ENCODE results near the gene CLIC6.
"Not testable (repeated sequence)": the region's sequence is repeated elsewhere in the genome, so short reads cannot be mapped to it uniquely, and the experiment has no call there.

CLIC6 gene

GRCh38 chr21:34693192-34693810, 24.5 kb downstream of the CLIC6 start:
- DNase-seq (ENCODE audit: low spot score), result peak; percentile 69

DNA sequence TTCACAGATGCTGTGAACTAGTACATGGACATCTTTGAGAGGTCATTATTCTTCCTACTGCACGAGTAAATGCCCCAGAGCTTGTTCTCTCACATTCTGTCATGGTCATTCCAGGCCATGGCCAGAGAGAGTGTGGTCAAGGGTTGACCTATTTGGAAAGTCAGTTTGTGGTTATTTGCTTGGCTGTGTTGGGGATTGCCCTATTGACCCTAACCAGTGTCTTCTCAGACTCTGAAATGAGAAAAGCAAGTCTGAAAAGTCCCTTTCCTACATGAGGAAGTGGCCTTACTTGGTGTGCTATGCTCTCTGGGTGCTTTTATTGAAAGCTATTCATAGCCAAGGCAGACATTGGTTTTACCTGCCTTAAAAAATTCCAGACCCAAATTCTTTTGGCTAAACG, 26.6 kb downstream of the CLIC6 start:
- DNase-seq (ENCODE audit: low spot score), result no peak

DNA sequence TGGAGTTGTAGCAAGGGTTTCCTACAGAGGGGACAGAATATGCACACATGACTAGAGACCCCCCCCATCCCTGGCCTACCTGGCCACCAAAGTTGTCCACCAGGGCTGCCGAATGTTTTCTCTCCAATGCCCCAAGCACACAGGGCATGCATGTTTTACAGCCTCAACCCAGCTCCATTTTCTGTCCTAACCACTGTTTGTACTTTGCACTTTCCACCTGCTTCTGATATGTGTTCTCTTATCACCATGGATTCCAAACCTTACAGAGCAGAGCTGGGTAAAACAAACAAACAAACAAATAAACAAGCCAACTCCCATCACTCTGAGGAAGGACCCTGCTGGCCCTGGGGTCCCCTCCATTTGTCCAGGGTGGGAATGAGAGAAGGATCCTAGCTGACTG, 27.3 kb downstream of the CLIC6 start:
- no peak for DNase-seq (ENCODE audit: low spot score)

DNA sequence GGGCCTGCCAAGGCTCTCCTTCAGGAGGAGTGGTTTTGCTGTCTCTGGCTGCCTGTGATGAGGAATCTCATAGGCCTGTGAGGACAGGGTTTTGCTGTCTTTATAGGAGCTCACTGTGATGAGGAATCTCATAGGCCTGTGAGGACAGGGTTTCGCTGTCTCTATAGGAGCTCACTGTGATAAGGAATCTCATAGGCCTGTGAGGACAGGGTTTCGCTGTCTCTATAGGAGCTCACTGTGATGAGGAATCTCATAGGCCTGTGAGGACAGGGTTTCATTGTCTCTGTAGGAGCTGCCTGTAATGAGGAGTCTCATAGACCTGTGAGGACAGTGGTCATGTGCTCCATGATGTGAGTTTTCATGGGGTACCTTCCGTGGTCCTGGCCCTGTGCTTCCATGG, 29.0 kb downstream of the CLIC6 start:
- DNase-seq (ENCODE audit: low spot score), result no peak

DNA sequence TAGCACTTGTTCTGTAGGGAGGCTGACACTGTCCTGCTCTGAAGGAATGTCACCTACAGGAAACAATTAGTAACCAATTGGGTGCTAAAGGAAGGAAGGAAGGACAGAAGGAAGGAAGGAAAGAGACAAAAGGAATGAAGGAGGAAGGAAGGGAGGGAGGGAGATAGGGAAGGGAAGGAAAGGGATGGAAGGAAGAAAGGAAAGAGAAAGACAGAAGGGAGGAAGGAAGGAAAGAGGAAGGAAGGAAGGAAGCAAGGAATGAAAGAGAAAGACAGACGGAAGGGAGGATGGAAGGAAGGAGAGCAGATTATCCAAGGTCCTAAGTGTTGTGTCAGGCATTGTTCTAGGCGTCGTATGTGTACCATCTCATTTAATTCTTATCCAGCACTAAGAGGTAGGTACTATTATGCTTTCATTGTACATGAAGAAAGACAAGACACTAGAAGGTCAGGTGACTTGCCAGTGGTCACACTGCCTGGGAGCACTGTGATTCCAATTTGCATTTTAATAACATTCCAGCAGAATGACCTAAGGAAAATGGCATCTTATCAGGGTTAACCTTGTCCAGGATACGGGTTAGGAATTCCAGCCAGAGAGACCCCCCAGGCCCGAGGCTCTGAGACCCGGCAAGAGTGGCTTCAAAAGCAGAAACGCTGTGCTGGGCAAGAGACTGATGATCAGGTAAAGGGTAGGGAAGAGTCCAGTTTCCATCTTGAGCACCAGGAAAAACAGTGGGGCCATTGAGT, 29.6 kb downstream of the CLIC6 start:
- no peak for DNase-seq (ENCODE audit: low spot score)

GRCh38 chr21:34700605-34701004, 31.8 kb downstream of the CLIC6 start:
- DNase-seq (ENCODE audit: low spot score), result no peak

GRCh38 chr21:34701726-34702125, 32.9 kb downstream of the CLIC6 start:
- no peak for DNase-seq (ENCODE audit: low spot score)

- no peak for DNase-seq (ENCODE audit: low spot score)
Observed at GRCh38 chr21:34702341-34703170, 33.8 kb downstream of the CLIC6 start.

DNA sequence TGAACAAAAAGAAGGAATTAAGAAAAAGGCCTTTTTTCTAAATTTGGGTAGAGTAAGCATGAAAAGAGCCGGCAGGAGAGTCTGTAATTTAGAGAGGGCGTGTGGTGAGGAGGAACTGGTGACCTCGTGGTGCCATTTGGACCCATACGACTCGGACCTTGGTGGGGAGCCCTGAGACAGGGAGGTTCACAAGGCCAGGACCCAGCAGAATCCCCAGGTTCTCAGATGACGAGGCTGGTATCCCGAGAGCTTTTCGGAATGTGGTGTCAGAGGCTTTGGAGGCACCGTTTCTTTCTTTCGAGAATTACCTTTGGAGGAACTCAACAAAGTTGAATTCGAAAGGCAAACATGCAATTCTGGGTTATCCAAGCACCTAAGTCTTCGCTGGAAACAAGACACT, 34.8 kb downstream of the CLIC6 start:
- DNase-seq (ENCODE audit: low spot score), result no peak

DNA sequence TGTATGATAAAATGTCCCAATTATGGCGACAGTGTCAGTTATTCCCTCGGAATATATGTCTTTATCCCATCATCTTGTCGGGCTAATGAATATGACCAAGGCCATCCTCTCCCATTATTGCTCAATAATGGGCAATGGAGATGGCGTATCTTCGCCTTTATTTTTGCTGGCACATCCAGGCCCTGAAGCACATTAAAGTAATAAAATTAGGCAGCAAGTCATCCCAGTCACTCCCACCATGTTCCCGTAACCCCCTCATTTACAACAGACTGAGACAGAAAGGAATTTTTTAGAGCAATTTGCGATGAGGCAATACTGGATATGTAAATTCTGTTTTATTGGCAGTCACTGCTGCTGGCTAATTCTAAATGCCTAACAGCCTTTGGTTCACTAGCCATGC, 35.3 kb downstream of the CLIC6 start:
- DNase-seq (ENCODE audit: low spot score), result no peak

GRCh38 chr21:34705011-34705410, 36.2 kb downstream of the CLIC6 start:
- no peak for DNase-seq (ENCODE audit: low spot score)

DNA sequence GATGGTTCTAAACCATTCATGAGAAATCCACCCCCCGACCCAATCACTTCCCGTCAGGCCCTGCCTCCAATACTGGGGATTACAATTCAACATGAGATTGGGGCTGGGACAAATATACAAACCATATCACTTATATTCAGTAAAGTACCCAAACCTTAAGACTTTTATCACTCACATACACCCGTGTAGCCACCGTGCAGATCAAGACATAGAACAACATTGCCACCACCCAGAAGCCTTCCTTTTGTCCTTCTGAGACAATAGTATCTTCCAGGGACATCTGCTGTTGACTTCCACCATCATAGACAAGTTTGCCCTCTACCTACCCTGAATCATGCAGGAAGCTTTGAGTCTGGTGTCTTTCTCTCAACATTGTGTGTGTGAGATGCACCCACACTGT, 37.5 kb downstream of the CLIC6 start:
- DNase-seq (ENCODE audit: low spot score), result no peak

GRCh38 chr21:34707876-34708325, 39.1 kb downstream of the CLIC6 start:
- peak; percentile 79 for DNase-seq (ENCODE audit: low spot score)

DNA sequence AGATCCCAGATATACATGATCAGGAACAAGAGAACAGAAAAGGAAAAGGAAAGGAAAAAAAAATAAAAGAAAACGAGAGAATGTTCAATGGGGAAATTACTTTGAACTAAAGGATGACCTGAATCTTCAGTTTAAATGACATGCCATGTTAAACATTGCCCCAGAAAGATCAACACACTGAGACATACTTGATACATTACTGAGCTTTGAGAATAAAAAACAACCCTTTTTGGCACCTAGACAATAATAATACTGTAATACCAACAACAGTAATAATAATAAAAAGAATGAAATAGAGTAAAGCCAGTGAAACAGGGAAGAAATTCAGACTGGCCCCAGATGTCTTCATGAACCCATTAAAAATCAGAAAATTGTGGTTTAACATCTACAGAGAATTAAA, 44.8 kb downstream of the CLIC6 start:
- no peak for DNase-seq (ENCODE audit: low spot score)

DNA sequence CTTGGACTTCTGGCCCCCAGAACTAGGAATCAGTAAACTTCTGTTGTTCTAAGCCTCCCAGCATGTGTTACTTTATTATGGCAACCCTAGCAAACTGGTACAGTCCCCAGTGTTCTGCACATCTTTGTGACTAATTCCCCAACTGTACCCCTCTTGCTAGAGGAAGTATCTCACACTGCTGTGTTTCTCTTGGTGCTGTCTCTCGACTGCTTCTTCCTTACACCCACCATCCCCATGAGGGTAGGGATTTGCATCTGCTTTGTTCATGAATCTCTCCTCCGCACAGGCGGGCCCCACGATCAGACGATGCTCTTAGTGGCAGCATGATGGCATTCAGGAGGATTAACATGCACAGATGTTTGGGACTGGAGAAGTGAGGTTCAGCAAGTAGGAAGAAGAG, 46.7 kb downstream of the CLIC6 start:
- DNase-seq (ENCODE audit: low spot score), result peak; percentile 45

DNA sequence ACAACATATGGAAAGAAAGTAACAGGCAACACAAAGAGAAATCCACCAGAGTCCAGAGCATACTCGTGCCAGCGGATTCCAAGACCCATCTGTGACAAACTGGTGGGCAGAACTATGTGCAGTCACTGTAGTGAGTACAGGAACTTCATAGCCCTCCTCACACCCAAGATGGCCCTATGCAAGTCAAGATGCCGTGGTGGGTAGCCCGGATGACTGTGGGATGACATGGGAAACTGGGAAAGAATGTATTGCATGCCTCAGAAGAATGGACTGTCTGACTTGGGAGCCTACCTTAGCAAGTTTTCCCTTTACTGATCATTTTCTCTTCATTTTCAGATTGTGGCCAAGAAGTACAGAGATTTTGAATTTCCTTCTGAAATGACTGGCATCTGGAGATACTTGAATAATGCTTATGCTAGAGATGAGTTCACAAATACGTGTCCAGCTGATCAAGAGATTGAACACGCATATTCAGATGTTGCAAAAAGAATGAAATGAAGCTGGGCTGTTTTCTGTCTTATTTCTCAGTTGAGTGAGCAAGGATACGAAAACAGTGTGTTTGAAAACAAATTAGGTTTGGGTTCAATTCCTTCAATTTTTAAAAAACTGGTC, 47.3 kb downstream of the CLIC6 start:
- peak; percentile 65 for DNase-seq (ENCODE audit: low spot score)

DNA sequence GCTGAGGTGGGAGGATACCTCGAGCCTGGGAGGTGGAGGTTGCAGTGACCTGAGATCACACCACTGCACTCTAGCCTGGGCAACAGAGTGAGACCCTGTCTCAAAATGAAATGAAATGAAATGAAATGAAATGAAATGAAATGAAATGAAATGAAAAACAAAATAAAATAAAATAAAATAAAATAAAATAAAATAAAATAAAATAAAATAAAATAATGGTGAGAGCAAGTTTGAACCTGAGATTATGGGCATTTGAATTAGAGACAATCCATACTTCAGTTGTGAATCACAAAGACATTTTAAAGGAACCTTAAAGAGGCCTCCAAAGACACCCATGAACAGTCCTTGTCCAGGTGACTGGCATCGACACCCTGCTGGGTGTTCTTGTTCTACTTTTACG, 49.7 kb downstream of the CLIC6 start:
- DNase-seq (ENCODE audit: low spot score), result not testable (repeated sequence)

DNA sequence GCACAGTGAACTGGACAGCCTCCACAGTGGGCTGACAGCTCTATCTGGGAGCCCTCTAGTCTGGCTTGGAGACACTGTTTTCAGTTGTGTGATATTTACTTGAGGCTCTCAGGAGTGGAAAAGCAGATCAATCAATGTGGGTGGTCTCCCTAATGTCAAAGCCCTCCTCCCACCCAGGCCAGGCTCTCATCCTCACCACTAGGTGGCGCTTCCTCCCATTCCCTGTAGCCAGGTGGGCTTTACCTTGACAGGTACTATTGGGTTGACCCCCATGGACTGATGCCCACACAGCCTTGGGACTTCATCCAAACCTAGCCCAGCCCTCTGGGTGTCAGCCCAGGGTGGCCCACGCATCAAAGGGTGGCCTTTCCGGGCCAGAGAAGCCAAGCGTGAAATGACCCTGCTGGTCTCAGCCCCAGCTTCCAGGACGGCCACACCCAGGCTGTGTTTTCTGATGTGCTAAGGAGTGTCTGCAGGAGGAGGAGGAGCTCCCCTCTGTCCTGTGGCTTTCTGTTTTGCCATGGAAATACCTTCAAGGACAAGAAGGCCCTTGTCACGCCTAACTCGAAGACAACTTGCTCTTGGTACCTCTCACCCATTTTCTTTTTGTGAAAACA, 54.0 kb downstream of the CLIC6 start:
- no peak for DNase-seq (ENCODE audit: low spot score)

DNA sequence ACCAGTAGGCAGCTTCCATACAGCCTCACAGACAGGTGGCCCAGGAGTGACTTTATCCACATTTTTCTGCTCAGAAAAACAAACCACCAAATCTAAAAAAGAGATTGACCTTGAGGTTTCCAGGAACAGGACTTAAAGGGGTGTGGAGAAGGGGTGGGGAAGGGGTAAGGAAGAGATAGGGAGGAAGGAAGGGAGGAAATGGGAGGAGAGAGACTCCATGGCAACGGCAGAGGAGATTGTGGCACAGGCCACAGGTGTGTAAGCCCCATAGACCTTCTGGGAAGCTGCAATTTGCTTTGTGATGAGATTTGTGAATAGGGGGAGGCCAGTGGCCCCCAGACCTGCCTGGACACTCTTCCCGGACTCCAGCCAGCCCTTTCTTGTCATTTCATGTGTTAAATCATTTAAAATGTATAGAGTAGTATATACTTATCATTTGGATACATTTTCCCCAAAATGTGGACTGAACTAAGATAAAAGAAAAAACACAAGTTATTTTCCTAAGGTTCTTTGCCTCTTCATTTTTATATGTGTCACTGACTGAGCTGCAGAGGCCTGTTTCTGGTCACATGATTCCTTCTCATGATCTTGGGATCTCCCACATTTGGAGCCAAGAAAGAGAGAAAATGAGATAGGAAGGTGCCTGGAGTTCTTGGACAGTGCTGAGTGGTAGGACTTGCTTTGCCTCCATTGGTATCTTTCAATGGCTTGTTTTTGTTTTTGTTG, 55.5 kb downstream of the CLIC6 start:
- DNase-seq (ENCODE audit: low spot score), result no peak

- no peak for DNase-seq (ENCODE audit: low spot score)
Observed at GRCh38 chr21:34724857-34725195, 56.0 kb downstream of the CLIC6 start.

DNA sequence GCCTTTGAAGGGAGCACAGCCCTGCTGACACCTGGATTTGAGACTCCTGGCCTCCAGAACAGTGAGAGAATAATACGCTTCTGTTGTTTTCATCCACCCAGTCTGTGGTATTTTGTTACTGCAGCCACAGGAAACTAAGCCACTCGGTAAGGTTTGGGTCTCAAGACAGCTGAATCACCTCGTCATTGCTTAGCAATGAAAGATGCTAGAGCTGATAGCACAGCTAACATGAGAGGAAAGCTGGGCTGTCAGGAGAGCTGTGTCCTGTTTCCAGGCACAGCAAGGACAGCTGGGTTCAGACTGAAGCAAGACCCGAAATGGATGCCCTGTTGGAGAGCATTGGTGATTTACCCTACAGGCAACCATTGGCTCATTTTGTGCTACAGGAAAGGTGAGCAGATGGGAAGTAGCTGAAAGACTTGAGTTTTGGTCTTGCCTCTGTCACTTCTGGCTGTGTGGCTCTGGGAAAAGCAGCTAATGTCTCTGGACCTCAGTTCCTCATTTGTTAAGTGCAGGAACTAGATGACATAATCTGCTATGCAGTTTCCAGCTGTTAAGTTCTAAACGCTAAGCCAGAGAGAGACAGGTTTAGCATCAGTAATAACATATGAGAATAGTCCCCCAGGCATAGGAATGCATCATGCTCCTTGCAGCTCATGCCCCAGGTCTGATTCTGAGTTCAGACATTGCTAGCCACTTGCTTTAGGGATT, 58.0 kb downstream of the CLIC6 start:
- no peak for DNase-seq (ENCODE audit: low spot score)
